GM21447 (cell line): ENCODE data around the gene B4GALT7.
"Not testable (repeated sequence)": the region's sequence is repeated elsewhere in the genome, so short reads cannot be mapped to it uniquely, and the experiment has no call there.

Experiments used
- ATAC-seq: cut with Tn5 transposase; IDR thresholded peaks from one replicate; pipeline ENCODE4 v1.9.1; 2021; ENCODE audit not compliant: unreplicated experiment

The B4GALT7 gene

GRCh38 chr5:177608243-177609075 lies 8.5 kb downstream of the B4GALT7 start:
- ATAC-seq = no peak

- no peak for ATAC-seq
Observed at GRCh38 chr5:177609076-177610059, 9.4 kb downstream of the B4GALT7 start.

- no peak for ATAC-seq
Observed at GRCh38 chr5:177610131-177610769, 10.3 kb downstream of the B4GALT7 start.

- ATAC-seq = no peak
Observed at GRCh38 chr5:177610770-177611445, 11.0 kb downstream of the B4GALT7 start.

GRCh38 chr5:177611446-177612214 lies 11.7 kb downstream of the B4GALT7 start:
- no peak for ATAC-seq

GRCh38 chr5:177612215-177612673 lies 12.3 kb downstream of the B4GALT7 start:
- no peak for ATAC-seq

- ATAC-seq = no peak
Observed at GRCh38 chr5:177620560-177620959, 20.6 kb downstream of the B4GALT7 start.

- not testable (repeated sequence) for ATAC-seq
Observed at GRCh38 chr5:177624172-177624571, 24.2 kb downstream of the B4GALT7 start.

GRCh38 chr5:177630186-177630585 lies 30.3 kb downstream of the B4GALT7 start:
- ATAC-seq = not testable (repeated sequence)

- not testable (repeated sequence) for ATAC-seq
Observed at GRCh38 chr5:177634912-177635311, 35.0 kb downstream of the B4GALT7 start.

GRCh38 chr5:177645462-177645861 lies 45.5 kb downstream of the B4GALT7 start:
- not testable (repeated sequence) for ATAC-seq

- not testable (repeated sequence) for ATAC-seq
Observed at GRCh38 chr5:177651235-177651634, 51.3 kb downstream of the B4GALT7 start.

GRCh38 chr5:177657846-177658245 lies 57.9 kb downstream of the B4GALT7 start:
- not testable (repeated sequence) for ATAC-seq

GRCh38 chr5:177658542-177658941 lies 58.6 kb downstream of the B4GALT7 start:
- ATAC-seq = not testable (repeated sequence)
